Measurements from ENCODE around the gene MIPEP. TPM values are rescaled to one million over a fixed set of nuclear protein-coding genes. Genes with fewer than 3 reads are reported as not detected.

MIPEP gene
- total RNA-seq, 1 experiment from 2014 or later, result 37.4 TPM

Other genes starting within 250 kb of the MIPEP start
- gene C1QTNF9B, start 8.1 kb upstream of the MIPEP start, total RNA-seq (2014; rRNA removed; shearing (Covaris generic)), result not detected in 2 replicates